Fibroblast of mammary gland (primary cell): ENCODE data around the gene MED13L.

Source experiments
- DNase-seq: peaks from one replicate; pipeline ENCODE4 v3.0.0-alpha.2; 2010; ENCODE audit warnings: low read depth
- H3K4me3 ChIP-seq: 2 replicates; pipeline ENCODE4 v1.5.1; 2011; ENCODE audit warnings: low read depth, mild to moderate bottlenecking, low read length, moderate library complexity; ENCODE audit not compliant: control insufficient read depth
- CTCF ChIP-seq: conservative IDR thresholded peaks from 2 replicates; pipeline ENCODE4 v1.5.1; 2011; ENCODE audit warnings: low read depth, low read length, inconsistent platforms; ENCODE audit not compliant: control insufficient read depth, insufficient read depth

Gene MED13L

GRCh38 chr12:116060764-116061163 lies 216.7 kb downstream of the MED13L start:
- no peak overlapping the region for H3K4me3 ChIP-seq
- no peak for TF ChIP-seq CTCF
- DNase-seq, result peak; percentile 40

GRCh38 chr12:116059904-116060303 lies 217.6 kb downstream of the MED13L start:
- no peak for DNase-seq
- no peak overlapping the region for H3K4me3 ChIP-seq
- no peak for TF ChIP-seq CTCF

- DNase-seq, result no peak
- no peak for TF ChIP-seq CTCF
- H3K4me3 ChIP-seq, result no peak overlapping the region
Observed at GRCh38 chr12:116058574-116058973, 218.9 kb downstream of the MED13L start.

- TF ChIP-seq CTCF, result no peak
- DNase-seq, result no peak
- no peak overlapping the region for H3K4me3 ChIP-seq
Observed at GRCh38 chr12:116057356-116057755, 220.1 kb downstream of the MED13L start.

GRCh38 chr12:116055895-116056607 lies 221.4 kb downstream of the MED13L start:
- no peak overlapping the region for H3K4me3 ChIP-seq
- no peak for TF ChIP-seq CTCF
- no peak for DNase-seq

- DNase-seq, result no peak
- no peak overlapping the region for H3K4me3 ChIP-seq
- TF ChIP-seq CTCF, result no peak
Observed at GRCh38 chr12:116054280-116054679, 223.2 kb downstream of the MED13L start.

- no peak overlapping the region for H3K4me3 ChIP-seq
- DNase-seq, result peak; percentile 94
- TF ChIP-seq CTCF, result no peak
Observed at GRCh38 chr12:116053479-116054200, 223.9 kb downstream of the MED13L start.
